IMR-90 (cell line): ENCODE data around the gene CA6. TPM values are rescaled to one million over a fixed set of nuclear protein-coding genes. Genes with fewer than 3 reads are reported as not detected.

Experiments used
- ATAC-seq: fragments of 200-7000 bp; cut with Tn5 transposase; 2 replicates; pipeline ENCODE4 v1.9.1; 2020; ENCODE audit warnings: low read depth, mild to moderate bottlenecking, moderate library complexity
- BruUV-seq: library from RNA; stranded (reverse); fragments of 400-500 nt; replicated peaks from 2 replicates; lab custom pipeline; 2021; lab: Mats Ljungman, UMichigan
- CTCF ChIA-PET: fragments of 300-600 bp; formaldehyde crosslinking; extraction: SDS; loops from one replicate; lab custom pipeline; 2021; ENCODE audit warnings: antibody characterized with exemption; lab: Yijun Ruan, JAX
- POLR2A ChIA-PET: fragments of 300-600 bp; sonication (Branson Sonifier 250); formaldehyde crosslinking; loops from one replicate; lab custom pipeline; 2022; ENCODE audit warnings: antibody characterized with exemption; ENCODE audit not compliant: unreplicated experiment; lab: Charles Lee
- DNase-seq: peaks from one replicate; pipeline ENCODE4 v3.0.0; 2013
- H2AFZ ChIP-seq: replicated peaks from 2 replicates; pipeline ENCODE3; 2013; ENCODE audit warnings: low read length, mild to moderate bottlenecking; ENCODE audit not compliant: poor library complexity
- H2AK5ac ChIP-seq: 2 replicates; pipeline ENCODE4 v1.6.1; 2013; ENCODE audit warnings: low read depth, low read length, inconsistent platforms
- H2AK9ac ChIP-seq: replicated peaks from 2 replicates; pipeline ENCODE3; 2013; ENCODE audit warnings: mild to moderate bottlenecking, low read depth, low read length, moderate library complexity; ENCODE audit not compliant: poor library complexity
- H2BK120ac ChIP-seq: 2 replicates; pipeline ENCODE4 v1.6.1; 2013; ENCODE audit warnings: low read depth, low read length, inconsistent platforms
- H2BK15ac ChIP-seq: 3 replicates; pipeline ENCODE4 v1.6.1; 2013; ENCODE audit warnings: low read depth, low read length, inconsistent platforms
- H2BK20ac ChIP-seq: 2 replicates; pipeline ENCODE4 v1.6.1; 2013; ENCODE audit warnings: low read depth, mild to moderate bottlenecking, inconsistent platforms, low read length, moderate library complexity
- H2BK5ac ChIP-seq: 2 replicates; pipeline ENCODE4 v1.6.1; 2013; ENCODE audit warnings: mild to moderate bottlenecking, low read depth, low read length, inconsistent platforms; ENCODE audit not compliant: poor library complexity, severe bottlenecking
- H3K14ac ChIP-seq: replicated peaks from 2 replicates; pipeline ENCODE4 v1.6.1; 2013; ENCODE audit warnings: low read depth, low read length, inconsistent platforms
- H3K18ac ChIP-seq: 2 replicates; pipeline ENCODE4 v1.6.1; 2013; ENCODE audit warnings: low read depth, low read length, control low read depth
- H3K23ac ChIP-seq: 2 replicates; pipeline ENCODE4 v1.6.1; 2013; ENCODE audit warnings: low read depth, low read length, inconsistent platforms
- H3K27ac ChIP-seq: 2 replicates; pipeline ENCODE4 v1.5.1; 2013; ENCODE audit warnings: mild to moderate bottlenecking, control low read depth, low read length; ENCODE audit not compliant: insufficient read depth
- H3K27me3 ChIP-seq: 2 replicates; pipeline ENCODE4 v1.6.1; 2013; ENCODE audit warnings: low read length; ENCODE audit not compliant: control insufficient read depth, insufficient read depth
- H3K36me3 ChIP-seq: 2 replicates; pipeline ENCODE4 v1.6.1; 2013; ENCODE audit warnings: low read length, mixed read lengths; ENCODE audit not compliant: control insufficient read depth, insufficient read depth
- H3K4ac ChIP-seq: 2 replicates; pipeline ENCODE4 v1.6.1; 2013; ENCODE audit warnings: low read depth, low read length, inconsistent platforms
- H3K4me1 ChIP-seq: 2 replicates; pipeline ENCODE4 v1.6.1; 2013; ENCODE audit warnings: low read length, mixed read lengths; ENCODE audit not compliant: control insufficient read depth, insufficient read depth
- H3K4me2 ChIP-seq: 2 replicates; pipeline ENCODE4 v1.6.1; 2013; ENCODE audit warnings: low read depth, mild to moderate bottlenecking, control low read depth, low read length, moderate library complexity
- H3K4me3 ChIP-seq: 2 replicates; pipeline ENCODE4 v1.5.1; 2013; ENCODE audit warnings: low read depth, mild to moderate bottlenecking, control low read depth, low read length, moderate library complexity; ENCODE audit not compliant: insufficient read depth
- H3K56ac ChIP-seq: 2 replicates; pipeline ENCODE4 v1.6.1; 2013; ENCODE audit warnings: low read length, inconsistent platforms; ENCODE audit not compliant: insufficient read depth; ENCODE audit errors: extremely low read depth
- H3K79me1 ChIP-seq, 2 experiments: 2 replicates each; pipeline ENCODE4 v1.6.1; 2013; ENCODE audit warnings: low read length in 2 of 2, inconsistent platforms in 1 of 2, low read depth in 1 of 2
- H3K9ac ChIP-seq: 2 replicates; pipeline ENCODE4 v1.6.1; 2013; ENCODE audit warnings: low read depth, low read length, control low read depth
- H3K9me1 ChIP-seq: 2 replicates; pipeline ENCODE4 v1.6.1; 2013; ENCODE audit warnings: low read length, inconsistent platforms; ENCODE audit not compliant: insufficient read depth
- H3K9me3 ChIP-seq: 2 replicates; pipeline ENCODE4 v1.6.1; 2013; ENCODE audit warnings: low read length; ENCODE audit not compliant: control insufficient read depth, insufficient read depth
- H4K20me1 ChIP-seq: 2 replicates; pipeline ENCODE4 v1.6.1; 2013; ENCODE audit warnings: low read length, inconsistent platforms; ENCODE audit not compliant: insufficient read depth
- H4K5ac ChIP-seq: 2 replicates; pipeline ENCODE4 v1.6.1; 2013; ENCODE audit warnings: mild to moderate bottlenecking, low read depth, low read length, control low read depth
- H4K8ac ChIP-seq, 2 experiments: 2 replicates each; pipeline ENCODE4 v1.6.1; 2013; ENCODE audit warnings: low read depth in 2 of 2, low read length in 2 of 2, control low read depth in 1 of 2, inconsistent platforms in 1 of 2
- H4K91ac ChIP-seq: 2 replicates; pipeline ENCODE4 v1.6.1; 2013; ENCODE audit warnings: low read depth, low read length, inconsistent platforms; ENCODE audit not compliant: insufficient read depth
- BHLHE40 ChIP-seq: fragments of 150-350 bp; IDR thresholded peaks from 2 replicates; pipeline ENCODE4 v1.6.1; 2016; ENCODE audit warnings: mild to moderate bottlenecking, low read depth, low read length
- CEBPB ChIP-seq: IDR thresholded peaks from 2 replicates; pipeline ENCODE4 v1.6.1; 2012; ENCODE audit warnings: low read depth, low read length, improper control_type of control experiment
- CHD1 ChIP-seq: IDR thresholded peaks from 2 replicates; pipeline ENCODE4 v1.6.1; 2012; ENCODE audit warnings: low read depth, low read length, improper control_type of control experiment
- CTCF ChIP-seq: conservative IDR thresholded peaks from 2 replicates; pipeline ENCODE4 v1.5.1; 2012; ENCODE audit warnings: mild to moderate bottlenecking, low read depth, low read length, improper control_type of control experiment
- ELK1 ChIP-seq: fragments of 150-350 bp; IDR thresholded peaks from 2 replicates; pipeline ENCODE4 v1.6.1; 2016; ENCODE audit warnings: low read depth, mild to moderate bottlenecking, low read length, moderate library complexity, borderline replicate concordance
- FOS ChIP-seq: fragments of 150-350 bp; IDR thresholded peaks from 2 replicates; pipeline ENCODE4 v1.6.1; 2016; ENCODE audit warnings: low read depth, low read length
- MAZ ChIP-seq: IDR thresholded peaks from 2 replicates; pipeline ENCODE4 v1.6.1; 2012; ENCODE audit warnings: low read depth, mild to moderate bottlenecking, low read length, improper control_type of control experiment, moderate library complexity, borderline replicate concordance
- NFE2L2 ChIP-seq: fragments of 150-350 bp; IDR thresholded peaks from 2 replicates; pipeline ENCODE4 v1.6.1; 2016; ENCODE audit warnings: low read depth, mild to moderate bottlenecking, low read length
- RAD21 ChIP-seq: IDR thresholded peaks from 2 replicates; pipeline ENCODE4 v1.6.1; 2012; ENCODE audit warnings: low read length, improper control_type of control experiment
- RFX5 ChIP-seq: IDR thresholded peaks from 2 replicates; pipeline ENCODE4 v1.8.0; 2012; ENCODE audit warnings: low read depth, mild to moderate bottlenecking, low read length, moderate library complexity
- SMC3 ChIP-seq: fragments of 150-350 bp; IDR thresholded peaks from 2 replicates; pipeline ENCODE4 v1.6.1; 2016; ENCODE audit warnings: low read depth, mild to moderate bottlenecking, antibody characterized with exemption, low read length, moderate library complexity
- USF2 ChIP-seq: fragments of 150-350 bp; IDR thresholded peaks from 2 replicates; pipeline ENCODE4 v1.6.1; 2017; ENCODE audit warnings: mild to moderate bottlenecking, antibody characterized with exemption, low read length, low read depth
- WGBS, 2 experiments: methylation state at CpG; one replicate each; pipeline versions ENCODE4 v1.1.5 to v1.1.7; 2013; ENCODE audit warnings: missing lambda C conversion rate in 2 of 2; ENCODE audit not compliant: insufficient read length in 1 of 2; ENCODE audit errors: extremely low coverage in 2 of 2; 5-methylcytosine and 5-hydroxymethylcytosine counted together
- dilution Hi-C: fragments of 300-500 bp; cut with HindIII; formaldehyde crosslinking; loops from one replicate; pipeline ENCODE4 v1.14.3; 2018; ENCODE audit warnings: low sequenced_read_pairs; ENCODE audit not compliant: unreplicated experiment
- in situ Hi-C: fragments of 300-500 bp; cut with MboI; formaldehyde crosslinking; loops from 3 replicates; pipeline ENCODE4 v1.14.3; 2019; ENCODE audit warnings: low sequenced_read_pairs, inconsistent platforms, mixed read lengths
- intact Hi-C: fragments of 100-400 bp; cut with micrococcal nuclease; formaldehyde crosslinking; loops from 2 replicates; pipeline ENCODE4 v1.10.0; 2022
- polyA plus RNA-seq, 3 experiments: library from polyadenylated mRNA; depleted of rRNA; stranded (reverse); fragments of >200 nt; gene quantifications; 2 replicates each; pipeline ENCODE4 v1.2.3, GENCODE V29; 2012; ENCODE audit warnings: low replicate concordance in 1 of 3
- total RNA-seq: library from RNA; depleted of rRNA; stranded (reverse); fragments of >200 nt; gene quantifications from 2 replicates; pipeline ENCODE4 v1.2.3, GENCODE V29; 2012

The CA6 gene
- total and polyA plus RNA-seq, 2 of the 4 experiments (the other 2 are of a cell fraction) = not detected

- no peak overlapping the region for H3K27ac ChIP-seq
- no peak overlapping the region for H3K4me3 ChIP-seq
- ATAC-seq (no peak), DNase-seq (no peak)
- no peak overlapping the region for H3K9ac ChIP-seq
- H3K4ac ChIP-seq = no peak overlapping the region
- TF ChIP-seq BHLHE40 (no peak), RFX5 (no peak), CEBPB (no peak), RAD21 (no peak), NFE2L2 (no peak), MAZ (no peak), SMC3 (no peak), ELK1 (no peak), CTCF (no peak), FOS (no peak), USF2 (no peak), CHD1 (no peak)
- in situ Hi-C loops = loop anchor here (5.0 kb wide), 1 partner anchor 95 kb away; no protein-coding TSS in a partner anchor
- H2AK9ac ChIP-seq = no peak overlapping the region
- H3K4me2 ChIP-seq = no peak overlapping the region
- 85% methylated on average over 8 of the region's 19 CpGs; no CpG with 5 or more reads in 1 of the 2 experiments for WGBS, 2 experiments
- H3K79me1 ChIP-seq = no peaks in the 10 kb centered on the region
- H3K36me3 ChIP-seq = no peaks in the 10 kb centered on the region
- no peak overlapping the region for H3K14ac ChIP-seq
- no peak overlapping the region for H2BK15ac ChIP-seq
- H4K8ac ChIP-seq = no peak overlapping the region
- no peak overlapping the region for H2AK5ac ChIP-seq
- H3K23ac ChIP-seq = no peak overlapping the region
- ChIA-PET CTCF (no interaction called here), POLR2A (no interaction called here)
- H2AFZ ChIP-seq = no peak overlapping the region
- H4K91ac ChIP-seq = no peak overlapping the region
- no peak overlapping the region for H3K18ac ChIP-seq
- no peaks in the 10 kb centered on the region for H4K20me1 ChIP-seq
- H3K27me3 ChIP-seq = peaks cover 8% of the 10 kb centered on the region; the same call in 1 of the 2 replicates
- no peak overlapping the region for H2BK120ac ChIP-seq
- H3K4me1 ChIP-seq = peaks cover under 1% of the 10 kb centered on the region; the same call in 1 of the 2 replicates
- H2BK5ac ChIP-seq = no peak overlapping the region
- no peak overlapping the region for H2BK20ac ChIP-seq
- no peaks in the 10 kb centered on the region for H3K9me3 ChIP-seq
- dilution Hi-C loops = no loop called here
- H3K9me1 ChIP-seq = no peaks in the 10 kb centered on the region
- no peak overlapping the region for H4K5ac ChIP-seq
- intact Hi-C loops = loop anchor here (5.0 kb wide), 1 partner anchor 135 kb away; no protein-coding TSS in a partner anchor
- no peak overlapping the region for H3K56ac ChIP-seq
- no TSS peak for BruUV-seq
Observed at GRCh38 chr1:9006956-9007615, 61.4 kb downstream of the CA6 start.
